Liver (tissue), 9 donors: ENCODE measurements around the gene CTNNA1. TPM values are rescaled to one million over a fixed set of nuclear protein-coding genes. Genes with fewer than 3 reads are reported as not detected.

Experiments
- DNase-seq: peaks from one replicate; pipeline ENCODE4 v3.0.0-alpha.2; 2017; ENCODE audit warnings: low spot score
- H3K27ac ChIP-seq, 2 donors: one replicate each; pipeline ENCODE4 v1.7.0; 2013; ENCODE audit warnings: inconsistent platforms in 2 of 2, low read length in 2 of 2, control low read depth in 1 of 2, low read depth in 1 of 2, mild to moderate bottlenecking in 1 of 2
- H3K27me3 ChIP-seq, 4 donors: one replicate each; pipeline versions ENCODE4 v1.6.1 to v1.7.0; 2013; ENCODE audit warnings: low read length in 3 of 4, inconsistent platforms in 1 of 4, mild to moderate bottlenecking in 1 of 4, moderate library complexity in 1 of 4; ENCODE audit not compliant: control insufficient read depth in 4 of 4, insufficient read depth in 4 of 4
- H3K36me3 ChIP-seq, 4 donors: one replicate each; pipeline versions ENCODE4 v1.6.1 to v1.7.0; 2013; ENCODE audit warnings: low read length in 3 of 4, mild to moderate bottlenecking in 3 of 4, low read depth in 1 of 4, moderate library complexity in 1 of 4; ENCODE audit not compliant: control insufficient read depth in 4 of 4, insufficient read depth in 3 of 4
- H3K4me1 ChIP-seq, 4 donors: one replicate each; pipeline versions ENCODE4 v1.6.1 to v1.7.0; 2013; ENCODE audit warnings: low read length in 3 of 4, mild to moderate bottlenecking in 3 of 4, moderate library complexity in 1 of 4; ENCODE audit not compliant: control insufficient read depth in 4 of 4, insufficient read depth in 4 of 4
- H3K4me3 ChIP-seq, 3 donors: one replicate each; pipeline versions ENCODE4 v1.6.1 to v1.7.0; 2013; ENCODE audit warnings: low read length in 3 of 3, control low read depth in 1 of 3, low read depth in 1 of 3, mild to moderate bottlenecking in 1 of 3
- H3K9ac ChIP-seq, 2 donors: one replicate each; pipeline ENCODE4 v1.7.0; 2013; ENCODE audit warnings: low read length in 2 of 2, mild to moderate bottlenecking in 2 of 2, moderate library complexity in 2 of 2, control low read depth in 1 of 2, low read depth in 1 of 2
- H3K9me3 ChIP-seq, 4 donors: one replicate each; pipeline versions ENCODE4 v1.6.1 to v1.7.0; 2013; ENCODE audit warnings: low read length in 3 of 4; ENCODE audit not compliant: control insufficient read depth in 4 of 4
- ATF3 ChIP-seq: IDR thresholded peaks from 2 replicates; pipeline ENCODE4 v1.6.1; 2016; ENCODE audit warnings: antibody characterized with exemption
- CTCF ChIP-seq: fragments of 150-350 bp; IDR thresholded peaks from 2 replicates; pipeline ENCODE4 v1.5.1; 2017; ENCODE audit warnings: improper control_type of control experiment, low read depth, low read length; ENCODE audit not compliant: missing input control
- EGR1 ChIP-seq, 2 donors: IDR thresholded peaks; 2 replicates each; pipeline ENCODE4 v1.6.1; 2016 to 2018; ENCODE audit warnings: antibody characterized with exemption in 2 of 2, low read depth in 2 of 2
- FOXA1 ChIP-seq: IDR thresholded peaks from 2 replicates; pipeline ENCODE4 v1.6.1; 2016; ENCODE audit warnings: antibody characterized with exemption
- FOXA2 ChIP-seq: IDR thresholded peaks from 2 replicates; pipeline ENCODE4 v1.6.1; 2016; ENCODE audit warnings: antibody characterized with exemption
- GABPA ChIP-seq, 2 donors: IDR thresholded peaks in 1 of 2; conservative IDR thresholded peaks in 1 of 2; 2 replicates each; pipeline ENCODE4 v1.6.1; 2016; ENCODE audit warnings: antibody characterized with exemption in 2 of 2, mild to moderate bottlenecking in 1 of 2, moderate library complexity in 1 of 2
- HNF4A ChIP-seq, 2 donors: conservative IDR thresholded peaks; 2 replicates each; pipeline ENCODE4 v1.6.1; 2016; ENCODE audit warnings: antibody characterized with exemption in 2 of 2, mild to moderate bottlenecking in 2 of 2
- HNF4G ChIP-seq: IDR thresholded peaks from 2 replicates; pipeline ENCODE4 v1.6.1; 2016; ENCODE audit warnings: antibody characterized with exemption
- JUND ChIP-seq, 2 donors: IDR thresholded peaks; 2 replicates each; pipeline ENCODE4 v1.6.1; 2016; ENCODE audit warnings: antibody characterized with exemption in 2 of 2
- MAX ChIP-seq: IDR thresholded peaks from 2 replicates; pipeline ENCODE4 v1.6.1; 2016; ENCODE audit warnings: antibody characterized with exemption
- NR2F2 ChIP-seq: IDR thresholded peaks from 2 replicates; pipeline ENCODE4 v1.6.1; 2016; ENCODE audit warnings: antibody characterized with exemption
- RAD21 ChIP-seq, 2 donors: IDR thresholded peaks; 2 replicates each; pipeline ENCODE4 v1.6.1; 2016; ENCODE audit warnings: antibody characterized with exemption in 2 of 2, mild to moderate bottlenecking in 2 of 2
- REST ChIP-seq: IDR thresholded peaks from 2 replicates; pipeline ENCODE4 v1.6.1; 2016; ENCODE audit warnings: antibody characterized with exemption, mild to moderate bottlenecking
- RXRA ChIP-seq, 2 donors: IDR thresholded peaks; 2 replicates each; pipeline ENCODE4 v1.6.1; 2017 to 2018; ENCODE audit warnings: antibody characterized with exemption in 2 of 2, mild to moderate bottlenecking in 1 of 2
- TAF1 ChIP-seq: conservative IDR thresholded peaks from 2 replicates; pipeline ENCODE4 v1.6.1; 2016; ENCODE audit warnings: antibody characterized with exemption, mild to moderate bottlenecking
- YY1 ChIP-seq: IDR thresholded peaks from 2 replicates; pipeline ENCODE4 v1.6.1; 2016; ENCODE audit warnings: antibody characterized with exemption, mild to moderate bottlenecking
- ZBTB33 ChIP-seq: IDR thresholded peaks from 2 replicates; pipeline ENCODE4 v1.6.1; 2016; ENCODE audit warnings: antibody characterized with exemption
- WGBS: extraction: QIAGEN DNeasy Blood & Tissue Kit; methylation state at CpG from one replicate; pipeline ENCODE4 v1.1.7; 2013; 5-methylcytosine and 5-hydroxymethylcytosine counted together
- polyA plus RNA-seq, 2 donors: library from polyadenylated mRNA; stranded (reverse) in 1 of 2; unstranded in 1 of 2; fragments of 200-250 nt in 1 of 2; fragments of >200 nt in 1 of 2; fragmentation: Nextera tagmentation in 1 of 2; extraction: Ambion mirVana in 1 of 2; gene quantifications; one replicate each; pipeline versions ENCODE4 v1.2.1 to v1.2.3, GENCODE V29; 2013 to 2015
- total RNA-seq, 2 donors: library from RNA; depleted of rRNA; stranded (reverse); fragments of >200 nt; gene quantifications; one replicate each; pipeline ENCODE4 v1.2.3, GENCODE V29; 2014
- donor health status: healthy.
- donor health status: healthy.
- donor health status: healthy.
- donor health status: healthy.
- donor health status: healthy.

Gene CTNNA1
- total and polyA plus RNA-seq, 4 donors, result 39.9 to 150 (median 103) TPM

GRCh38 chr5:138770291-138770690 is 17.1 kb downstream of the CTNNA1 start:
- Histone ChIP-seq H3K4me3 (no peak overlapping the region), H3K36me3 (no peaks in the 10 kb centered on the region), H3K9ac (no peak overlapping the region), H3K27me3 (no peaks in the 10 kb centered on the region), H3K27ac (no peak overlapping the region), H3K4me1 (peaks cover 3 to 12% (median 6%) of the 10 kb centered on the region in 4 donors), H3K9me3 (no peaks in the 10 kb centered on the region)
- DNase-seq, result no peak
- no peak for TF ChIP-seq GABPA (IDR thresholded peaks at IDR 0.05 in 1 of 2, conservative IDR thresholded peaks at IDR 0.05 in 1 of 2)
- no peak for TF ChIP-seq CTCF
- TF ChIP-seq RAD21 (IDR thresholded peaks at IDR 0.05), result no peak
- TF ChIP-seq FOXA1, result no peak
- no peak for TF ChIP-seq EGR1 (IDR thresholded peaks at IDR 0.05; ENCODE audit: low read depth in 2 of 2)
- TF ChIP-seq HNF4A (conservative IDR thresholded peaks at IDR 0.05), result no peak
- TF ChIP-seq ATF3, result no peak
- no peak for TF ChIP-seq JUND (IDR thresholded peaks at IDR 0.05)
- no peak for TF ChIP-seq HNF4G
- no peak for TF ChIP-seq RXRA (IDR thresholded peaks at IDR 0.05)
- TF ChIP-seq YY1, result no peak
- TF ChIP-seq TAF1, result no peak
- no peak for TF ChIP-seq FOXA2
- TF ChIP-seq NR2F2, result no peak
- no peak for TF ChIP-seq ZBTB33
- no peak for TF ChIP-seq REST
- WGBS, result 83% methylated on average over 6 of the region's 6 CpGs

GRCh38 chr5:138770977-138771376 is 17.8 kb downstream of the CTNNA1 start:
- Histone ChIP-seq H3K27ac (no peak overlapping the region), H3K4me1 (peaks cover 3 to 14% (median 7%) of the 10 kb centered on the region in 4 donors), H3K4me3 (no peak overlapping the region), H3K9me3 (no peaks in the 10 kb centered on the region), H3K9ac (no peak overlapping the region), H3K27me3 (no peaks in the 10 kb centered on the region), H3K36me3 (no peaks in the 10 kb centered on the region)
- no peak for DNase-seq
- 63% methylated on average over 1 of the region's 1 CpG for WGBS
- TF ChIP-seq REST (no peak), EGR1 (IDR thresholded peaks at IDR 0.05; ENCODE audit: low read depth in 2 of 2) (no peak), HNF4A (conservative IDR thresholded peaks at IDR 0.05) (no peak), ATF3 (no peak), RAD21 (IDR thresholded peaks at IDR 0.05) (no peak), GABPA (IDR thresholded peaks at IDR 0.05 in 1 of 2, conservative IDR thresholded peaks at IDR 0.05 in 1 of 2) (no peak), RXRA (IDR thresholded peaks at IDR 0.05) (no peak), CTCF (no peak), NR2F2 (no peak), FOXA1 (no peak), FOXA2 (no peak), HNF4G (no peak), TAF1 (no peak), MAX (no peak)
